ENCODE measurements around the gene NSUN7. TPM values are rescaled to one million over a fixed set of nuclear protein-coding genes. Genes with fewer than 3 reads are reported as not detected.

The NSUN7 gene
- total RNA-seq, 1 donor from 2014 or later = 4.7 TPM

- Mint-ChIP-seq H3K4me1 (peaks cover 10% of the 10 kb centered on the region), H3K27ac (ENCODE audit: unreplicated experiment) (no peak overlapping the region), H3K4me3 (no peak overlapping the region), H3K36me3 (ENCODE audit: low read depth) (no peaks in the 10 kb centered on the region), H3K9me3 (no peaks in the 10 kb centered on the region), H3K27me3 (ENCODE audit: low read depth) (peaks cover 2% of the 10 kb centered on the region)
- no peak for DNase-seq (ENCODE audit: low read depth, low spot score)
- TF ChIP-seq CTCF (conservative IDR thresholded peaks at IDR 0.05) = no peak
Observed at GRCh38 chr4:40720916-40721315, 28.8 kb upstream of the NSUN7 start.

- Mint-ChIP-seq H3K4me1 (peaks cover 10% of the 10 kb centered on the region), H3K27me3 (ENCODE audit: low read depth) (peaks cover 2% of the 10 kb centered on the region), H3K4me3 (no peak overlapping the region), H3K9me3 (no peaks in the 10 kb centered on the region), H3K36me3 (ENCODE audit: low read depth) (no peaks in the 10 kb centered on the region), H3K27ac (ENCODE audit: unreplicated experiment) (no peak overlapping the region)
- DNase-seq (ENCODE audit: low read depth, low spot score) = no peak
- no peak for TF ChIP-seq CTCF (conservative IDR thresholded peaks at IDR 0.05)
Observed at GRCh38 chr4:40721730-40722171, 28.0 kb upstream of the NSUN7 start.

- Mint-ChIP-seq H3K36me3 (ENCODE audit: low read depth) (no peaks in the 10 kb centered on the region), H3K27me3 (ENCODE audit: low read depth) (peaks cover 2% of the 10 kb centered on the region), H3K27ac (ENCODE audit: unreplicated experiment) (no peak overlapping the region), H3K9me3 (no peaks in the 10 kb centered on the region), H3K4me3 (no peak overlapping the region), H3K4me1 (peaks cover 10% of the 10 kb centered on the region)
- TF ChIP-seq CTCF (conservative IDR thresholded peaks at IDR 0.05) = no peak
- no peak for DNase-seq (ENCODE audit: low read depth, low spot score)
Observed at GRCh38 chr4:40722576-40723161, 27.1 kb upstream of the NSUN7 start.

- Mint-ChIP-seq H3K4me3 (no peak overlapping the region), H3K36me3 (ENCODE audit: low read depth) (no peaks in the 10 kb centered on the region), H3K4me1 (peaks cover 8% of the 10 kb centered on the region), H3K27ac (ENCODE audit: unreplicated experiment) (no peak overlapping the region), H3K27me3 (ENCODE audit: low read depth) (peaks cover 2% of the 10 kb centered on the region), H3K9me3 (no peaks in the 10 kb centered on the region)
- no peak for DNase-seq (ENCODE audit: low read depth, low spot score)
- TF ChIP-seq CTCF (conservative IDR thresholded peaks at IDR 0.05) = no peak
Observed at GRCh38 chr4:40723728-40724127, 26.0 kb upstream of the NSUN7 start.

GRCh38 chr4:40728333-40728732, 21.4 kb upstream of the NSUN7 start:
- Mint-ChIP-seq H3K36me3 (ENCODE audit: low read depth) (no peaks in the 10 kb centered on the region), H3K9me3 (no peaks in the 10 kb centered on the region), H3K4me3 (no peak overlapping the region), H3K27ac (ENCODE audit: unreplicated experiment) (no peak overlapping the region), H3K27me3 (ENCODE audit: low read depth) (no peaks in the 10 kb centered on the region), H3K4me1 (peaks cover 4% of the 10 kb centered on the region)
- DNase-seq (ENCODE audit: low read depth, low spot score) = no peak
- TF ChIP-seq CTCF (conservative IDR thresholded peaks at IDR 0.05) = no peak
